Uterus (tissue), 2 donors: ENCODE data around the gene PLCG2.

ENCODE experiments used
- CTCF ChIP-seq, 4 experiments: fragments of 200-600 bp in 2 of 4; fragments of 450-650 bp in 2 of 4; sonication (generic) in 2 of 4; IDR thresholded peaks; one replicate each; pipeline ENCODE4 v1.5.1; 2016 to 2019; ENCODE audit warnings: antibody characterized with exemption in 4 of 4, mild to moderate bottlenecking in 2 of 4, moderate library complexity in 1 of 4
- POLR2A ChIP-seq, 2 donors: fragments of 450-650 bp; IDR thresholded peaks; one replicate each; pipeline ENCODE4 v1.6.1; 2016; ENCODE audit warnings: antibody characterized with exemption in 2 of 2, mild to moderate bottlenecking in 1 of 2, moderate library complexity in 1 of 2

GRCh38 chr16:81891736-81892364 lies 112.8 kb downstream of the PLCG2 start:
- TF ChIP-seq CTCF (IDR thresholded peaks at IDR 0.05) (no peak), POLR2A (IDR thresholded peaks at IDR 0.05) (no peak)
